Measurements from ENCODE around the gene MORF4L1. TPM values are rescaled to one million over a fixed set of nuclear protein-coding genes. Genes with fewer than 3 reads are reported as not detected.
"Not testable (repeated sequence)": the region's sequence is repeated elsewhere in the genome, so short reads cannot be mapped to it uniquely, and the experiment has no call there.

MORF4L1 gene
- total RNA-seq, 1 experiment from 2014 or later = 358 TPM

GRCh38 chr15:78855746-78856145 is 16.9 kb upstream of the MORF4L1 start:
- no peak for DNase-seq (ENCODE audit: low read depth)

- DNase-seq (ENCODE audit: low read depth) = peak; percentile 87
These were observed 12.5 kb upstream of the MORF4L1 start for GRCh38 chr15:78859971-78860719.

GRCh38 chr15:78865585-78865984 is 7.1 kb upstream of the MORF4L1 start:
- not testable (repeated sequence) for DNase-seq (ENCODE audit: low read depth)

GRCh38 chr15:78866031-78866430 is 6.7 kb upstream of the MORF4L1 start:
- DNase-seq (ENCODE audit: low read depth) = not testable (repeated sequence)

GRCh38 chr15:78866803-78867202 is 5.9 kb upstream of the MORF4L1 start:
- no peak for DNase-seq (ENCODE audit: low read depth)

- DNase-seq (ENCODE audit: low read depth) = no peak
These were observed 4.3 kb upstream of the MORF4L1 start for GRCh38 chr15:78868366-78868765.

GRCh38 chr15:78871483-78872127 is 1.1 kb upstream of the MORF4L1 start:
- not testable (repeated sequence) for DNase-seq (ENCODE audit: low read depth)

- DNase-seq (ENCODE audit: low read depth) = peak; percentile 95
These were observed 492 bp downstream of the MORF4L1 start for GRCh38 chr15:78872972-78873792.

GRCh38 chr15:78873793-78874765 is 1.4 kb downstream of the MORF4L1 start:
- DNase-seq (ENCODE audit: low read depth) = peak; percentile 16

GRCh38 chr15:78875107-78875914 is 2.6 kb downstream of the MORF4L1 start:
- DNase-seq (ENCODE audit: low read depth) = peak; percentile 16

- not testable (repeated sequence) for DNase-seq (ENCODE audit: low read depth)
These were observed 4.3 kb downstream of the MORF4L1 start for GRCh38 chr15:78876954-78877353.

- DNase-seq (ENCODE audit: low read depth) = peak; percentile 47
These were observed 5.7 kb downstream of the MORF4L1 start for GRCh38 chr15:78878356-78878755.

- DNase-seq (ENCODE audit: low read depth) = peak; percentile 16
These were observed 7.0 kb downstream of the MORF4L1 start for GRCh38 chr15:78879517-78880241.

GRCh38 chr15:78880242-78880533 is 7.5 kb downstream of the MORF4L1 start:
- peak; percentile 55 for DNase-seq (ENCODE audit: low read depth)

GRCh38 chr15:78880813-78881212 is 8.1 kb downstream of the MORF4L1 start:
- DNase-seq (ENCODE audit: low read depth) = no peak

GRCh38 chr15:78881681-78882080 is 9.0 kb downstream of the MORF4L1 start:
- no peak for DNase-seq (ENCODE audit: low read depth)

- no peak for DNase-seq (ENCODE audit: low read depth)
These were observed 16.3 kb downstream of the MORF4L1 start for GRCh38 chr15:78889000-78889399.

- no peak for DNase-seq (ENCODE audit: low read depth)
These were observed 20.8 kb downstream of the MORF4L1 start for GRCh38 chr15:78893538-78893937.

GRCh38 chr15:78895471-78895870 is 22.8 kb downstream of the MORF4L1 start:
- no peak for DNase-seq (ENCODE audit: low read depth)

- DNase-seq (ENCODE audit: low read depth) = no peak
These were observed 25.9 kb downstream of the MORF4L1 start for GRCh38 chr15:78898540-78898939.
